Bronchial epithelial cell (primary cell): ENCODE data around the gene ATCAY. TPM values are rescaled to one million over a fixed set of nuclear protein-coding genes. Genes with fewer than 3 reads are reported as not detected.

Experiments
- DNase-seq: peaks from one replicate; pipeline ENCODE4 v3.0.0-alpha.2; 2010; ENCODE audit warnings: low read depth
- FAIRE-seq: peaks from 2 replicates; lab custom pipeline; 2011; peaks lifted over from hg19 to GRCh38; lab: Jason Lieb, UNC
- H3K27me3 ChIP-seq: 2 replicates; pipeline ENCODE4 v1.5.1; 2011; ENCODE audit warnings: low read length; ENCODE audit not compliant: control insufficient read depth, insufficient read depth
- H3K36me3 ChIP-seq: 2 replicates; pipeline ENCODE4 v1.5.1; 2011; ENCODE audit warnings: low read length; ENCODE audit not compliant: control insufficient read depth, insufficient read depth
- H3K4me3 ChIP-seq: 2 replicates; pipeline ENCODE4 v1.5.1; 2011; ENCODE audit warnings: mild to moderate bottlenecking, low read depth, low read length, control low read depth
- CTCF ChIP-seq: IDR thresholded peaks from 2 replicates; pipeline ENCODE4 v1.5.1; 2011; ENCODE audit warnings: mild to moderate bottlenecking, moderate library complexity, low read length, control low read depth, inconsistent platforms; ENCODE audit not compliant: insufficient read depth, severe bottlenecking
- total RNA-seq: library from RNA; depleted of rRNA; stranded (reverse); fragments of >200 nt; gene quantifications from 2 replicates; pipeline ENCODE4 v1.2.1, GENCODE V29; 2014

The ATCAY gene
- total RNA-seq, 1 donor from 2014 or later = not detected

- DNase-seq (no peak), FAIRE-seq (no peak)
- Histone ChIP-seq H3K27me3 (peaks cover 1% of the 10 kb centered on the region), H3K4me3 (no peak overlapping the region), H3K36me3 (no peaks in the 10 kb centered on the region)
- TF ChIP-seq CTCF = no peak
Measured at GRCh38 chr19:3860499-3860898, 20.0 kb upstream of the ATCAY start.

- FAIRE-seq = no peak
- no peaks in the 10 kb centered on the region for H3K36me3 ChIP-seq
- no peak overlapping the region for H3K4me3 ChIP-seq
- no peak for TF ChIP-seq CTCF
- DNase-seq = no peak
- H3K27me3 ChIP-seq = peaks cover 5% of the 10 kb centered on the region
Measured at GRCh38 chr19:3862826-3863500, 17.5 kb upstream of the ATCAY start.

- Histone ChIP-seq H3K27me3 (peaks cover 8% of the 10 kb centered on the region), H3K4me3 (no peak overlapping the region), H3K36me3 (no peaks in the 10 kb centered on the region)
- DNase-seq (no peak), FAIRE-seq (no peak)
- TF ChIP-seq CTCF = no peak
Measured at GRCh38 chr19:3863648-3864047, 16.8 kb upstream of the ATCAY start.

GRCh38 chr19:3866910-3867638 is 13.4 kb upstream of the ATCAY start:
- no peak for FAIRE-seq
- Histone ChIP-seq H3K4me3 (no peak overlapping the region), H3K36me3 (no peaks in the 10 kb centered on the region), H3K27me3 (peaks cover 8% of the 10 kb centered on the region)
- TF ChIP-seq CTCF = no peak
- no peak for DNase-seq

- no peaks in the 10 kb centered on the region for H3K36me3 ChIP-seq
- no peak for TF ChIP-seq CTCF
- H3K4me3 ChIP-seq = no peak overlapping the region
- peaks cover 8% of the 10 kb centered on the region for H3K27me3 ChIP-seq
- FAIRE-seq = no peak
- DNase-seq = no peak
Measured at GRCh38 chr19:3867971-3868769, 12.3 kb upstream of the ATCAY start.
